AG09309 (cell line): ENCODE measurements around the gene LRRK1.

Experiments used
- DNase-seq: peaks from one replicate; pipeline ENCODE4 v3.0.0-alpha.2; 2010; ENCODE audit warnings: low read depth
- H3K4me3 ChIP-seq: 2 replicates; pipeline ENCODE4 v1.5.1; 2011; ENCODE audit warnings: mild to moderate bottlenecking, low read depth, low read length, moderate library complexity; ENCODE audit not compliant: control insufficient read depth
- CTCF ChIP-seq: IDR thresholded peaks from 2 replicates; pipeline ENCODE4 v1.5.1; 2011; ENCODE audit warnings: mild to moderate bottlenecking, low read depth, low read length, inconsistent platforms; ENCODE audit not compliant: insufficient read depth, control insufficient read depth; ENCODE audit errors: missing control alignments

Gene LRRK1

GRCh38 chr15:101056366-101057334 lies 137.5 kb downstream of the LRRK1 start:
- H3K4me3 ChIP-seq, result no peak overlapping the region
- no peak for TF ChIP-seq CTCF
- no peak for DNase-seq

DNA sequence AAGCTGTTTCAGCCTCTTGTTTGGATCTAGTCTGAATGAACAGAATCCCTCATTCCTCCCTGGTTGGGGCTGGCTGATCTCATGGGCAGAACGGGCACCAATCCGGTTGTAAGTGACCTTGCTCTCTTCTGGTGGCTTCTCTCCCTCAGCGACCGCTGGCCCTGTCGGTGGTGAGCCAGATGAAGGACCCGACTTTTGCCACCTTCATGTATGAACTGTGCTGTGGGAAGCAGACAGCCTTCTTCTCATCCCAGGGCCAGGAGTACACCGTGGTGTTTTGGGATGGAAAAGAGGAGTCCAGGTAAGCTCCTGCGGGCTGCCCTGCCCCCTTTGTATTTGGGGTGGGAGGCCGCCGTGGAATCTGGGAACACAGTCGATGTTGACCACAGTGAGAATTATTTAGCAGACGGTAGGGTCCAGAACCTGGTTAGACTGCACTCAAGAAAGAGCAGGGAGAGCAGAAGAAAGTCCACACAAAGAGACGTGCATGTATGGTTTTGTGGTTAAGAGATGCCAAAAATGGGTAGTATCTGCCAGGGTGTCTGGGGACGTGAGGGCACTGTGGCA lies 138.8 kb downstream of the LRRK1 start:
- no peak for TF ChIP-seq CTCF
- H3K4me3 ChIP-seq, result no peak overlapping the region
- no peak for DNase-seq

GRCh38 chr15:101058735-101059134 lies 139.6 kb downstream of the LRRK1 start:
- H3K4me3 ChIP-seq, result no peak overlapping the region
- no peak for TF ChIP-seq CTCF
- no peak for DNase-seq

DNA sequence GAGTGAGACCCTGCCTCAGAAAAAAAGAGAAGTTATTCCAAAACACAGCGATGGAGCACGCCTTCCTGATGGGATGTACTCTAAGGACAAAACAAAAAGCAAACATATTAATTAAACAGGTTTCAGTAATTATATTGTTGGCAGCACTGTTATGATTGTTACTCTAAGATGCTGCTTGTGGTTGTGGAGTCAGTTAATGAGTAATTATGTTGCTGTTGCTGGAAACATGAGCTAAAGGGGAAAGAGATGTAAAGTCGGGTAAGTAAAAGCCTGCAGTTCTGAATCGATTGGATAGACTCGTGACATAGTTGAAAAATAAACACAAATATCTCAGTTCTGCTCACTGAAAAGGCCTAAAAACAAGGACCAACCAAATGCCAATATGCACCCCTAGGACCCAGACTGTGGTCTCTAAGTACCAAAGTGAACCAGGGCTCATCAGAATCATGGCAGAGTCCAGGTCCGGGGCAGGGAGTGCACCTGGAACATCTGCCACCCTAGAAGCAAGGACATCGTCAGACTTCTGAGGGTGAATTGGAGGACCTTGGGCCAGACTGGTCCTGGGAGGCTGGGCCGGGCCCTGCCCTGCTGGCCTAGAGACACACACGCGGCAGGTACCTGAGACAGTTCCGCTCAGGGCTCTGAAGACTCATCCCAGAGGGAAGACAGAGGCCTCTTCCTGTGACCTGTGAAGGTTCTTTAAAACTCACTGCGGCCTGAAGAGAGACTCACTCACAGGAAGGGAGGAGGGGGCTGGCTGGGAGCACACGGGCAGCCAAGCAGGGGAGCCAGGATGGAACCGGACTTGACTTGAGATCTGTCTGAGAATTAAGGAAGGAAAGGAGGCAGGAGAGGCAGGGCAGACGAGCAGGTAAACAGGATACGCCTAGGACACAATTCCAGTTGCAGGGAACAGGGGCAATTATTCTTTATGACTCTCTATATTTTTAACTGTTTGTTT lies 140.5 kb downstream of the LRRK1 start:
- TF ChIP-seq CTCF, result no peak

DNA sequence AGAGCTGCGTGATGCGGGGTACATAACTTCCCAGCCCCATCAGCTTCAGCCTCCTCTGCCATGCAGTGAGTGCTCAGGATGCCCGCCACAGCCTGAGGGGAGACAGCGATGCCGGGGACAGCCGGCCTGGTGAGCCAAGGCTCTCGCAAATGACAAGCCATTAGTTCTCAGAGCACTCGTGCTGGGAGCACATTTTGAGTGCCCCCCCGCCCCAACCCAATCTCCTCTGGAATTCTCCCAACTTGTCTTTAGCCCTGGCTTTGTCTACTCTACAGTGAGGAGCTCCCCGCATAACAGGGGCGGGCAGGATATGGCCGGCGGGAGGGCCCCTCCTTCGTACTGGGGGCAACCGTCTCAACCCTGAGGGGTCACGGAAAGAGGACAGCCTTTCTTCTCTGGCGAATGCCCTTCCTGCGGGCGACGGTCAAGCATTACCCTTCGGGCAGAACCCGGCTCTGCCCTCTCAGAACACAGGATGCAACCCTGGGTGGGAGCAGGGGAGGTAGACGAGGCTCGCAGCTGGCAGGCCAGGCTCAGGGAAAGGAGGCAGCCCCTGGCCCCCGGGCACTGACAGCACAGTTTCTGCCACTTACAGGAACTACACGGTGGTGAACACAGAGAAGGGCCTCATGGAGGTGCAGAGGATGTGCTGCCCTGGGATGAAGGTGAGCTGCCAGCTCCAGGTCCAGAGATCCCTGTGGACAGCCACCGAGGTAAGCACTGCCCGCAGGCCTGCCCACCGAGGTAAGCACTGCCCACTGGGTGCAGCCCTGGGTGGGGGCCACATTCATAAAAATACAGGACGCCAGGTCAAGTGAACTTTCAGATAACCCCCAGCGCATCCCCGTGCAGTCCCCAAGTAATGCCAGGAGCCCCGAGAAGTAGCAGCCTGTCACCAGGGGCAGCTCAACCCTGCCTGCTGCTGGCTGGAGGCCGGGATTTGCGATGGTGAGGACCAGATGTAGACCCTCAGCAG lies 141.7 kb downstream of the LRRK1 start:
- no peak for DNase-seq
- no peak for TF ChIP-seq CTCF
- no peak overlapping the region for H3K4me3 ChIP-seq

More for the DNA sequence above, 140.5 kb downstream of the LRRK1 start:
- no peak for DNase-seq
- H3K4me3 ChIP-seq, result no peak overlapping the region
